Measurements from ENCODE around the gene CAPN15.
"Not testable (repeated sequence)": the region's sequence is repeated elsewhere in the genome, so short reads cannot be mapped to it uniquely, and the experiment has no call there.

CAPN15 gene

DNA sequence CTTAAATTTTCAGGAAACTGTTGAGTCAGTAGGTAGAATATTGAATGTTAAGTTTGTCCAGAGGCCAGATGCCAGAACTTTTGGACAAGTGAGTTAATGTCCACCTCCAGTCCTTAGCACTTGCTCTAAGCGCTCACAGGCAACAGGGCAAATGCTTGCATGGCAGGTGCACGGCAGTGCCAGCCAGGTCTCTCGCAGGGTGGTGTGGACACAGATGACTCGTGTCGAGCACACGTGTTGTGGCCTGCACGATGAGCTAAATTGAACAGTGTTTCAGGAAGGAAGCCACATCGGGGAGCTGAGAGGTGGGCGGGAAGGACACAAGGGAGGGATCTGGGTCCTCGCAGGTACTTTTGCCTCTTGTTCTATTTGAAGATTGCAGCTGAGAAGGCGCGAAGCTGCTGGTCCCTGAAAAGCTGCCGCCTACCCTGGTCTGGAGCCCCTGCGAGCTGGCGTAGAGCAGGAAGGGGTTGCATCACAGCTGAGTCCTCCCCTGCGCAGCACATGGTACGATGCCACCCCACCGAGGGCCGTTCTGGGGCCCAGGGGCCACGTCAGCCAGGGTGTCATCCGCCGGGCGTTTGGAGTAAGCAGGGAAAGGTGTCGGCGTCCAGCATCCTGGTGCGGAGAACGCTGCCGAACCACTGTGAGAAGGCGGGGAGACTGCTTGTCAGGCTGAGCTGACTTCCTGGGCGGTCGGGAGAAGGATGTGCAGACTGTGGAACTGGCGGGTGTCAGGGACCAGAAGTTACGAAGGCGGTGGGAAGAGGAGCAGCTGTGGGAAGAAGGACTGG, 68.6 kb downstream of the CAPN15 start:
- H3K27me3 ChIP-seq (ENCODE audit: insufficient read depth, low read length): peaks cover 12% of the 10 kb centered on the region
- no peaks in the 10 kb centered on the region for H3K4me1 ChIP-seq (ENCODE audit: insufficient read depth, low read length)
- no peak overlapping the region for H3K27ac ChIP-seq (ENCODE audit: low read length)
- no peak overlapping the region for H3K4me3 ChIP-seq (ENCODE audit: low read length)
- no peaks in the 10 kb centered on the region for H3K36me3 ChIP-seq (ENCODE audit: insufficient read depth, low read depth, low read length)
- H3K9me3 ChIP-seq (ENCODE audit: insufficient read depth, low read depth, low read length): no peaks in the 10 kb centered on the region
- H3K9ac ChIP-seq (ENCODE audit: low read depth, low read length): no peak overlapping the region

DNA sequence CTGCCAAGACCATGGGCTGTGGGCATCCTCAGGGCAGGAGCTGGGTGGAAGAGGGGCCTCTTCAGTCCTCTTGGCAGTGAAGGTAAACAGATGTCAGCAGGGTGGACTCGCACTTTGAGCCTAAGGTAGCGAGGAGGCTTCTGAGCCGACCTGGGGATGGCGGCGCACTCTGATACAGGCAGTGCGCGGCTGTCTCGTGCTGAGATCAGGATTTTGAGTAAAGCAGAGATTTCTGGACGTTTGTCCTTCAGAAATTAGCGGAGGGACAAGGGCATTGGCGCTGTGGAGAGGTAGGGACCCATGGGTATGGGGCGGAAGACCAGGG, 69.2 kb downstream of the CAPN15 start:
- H3K4me3 ChIP-seq (ENCODE audit: low read length): no peak overlapping the region
- no peaks in the 10 kb centered on the region for H3K4me1 ChIP-seq (ENCODE audit: insufficient read depth, low read length)
- H3K27me3 ChIP-seq (ENCODE audit: insufficient read depth, low read length): peaks cover 7% of the 10 kb centered on the region; the same call in 1 of the 2 replicates
- no peaks in the 10 kb centered on the region for H3K9me3 ChIP-seq (ENCODE audit: insufficient read depth, low read depth, low read length)
- H3K36me3 ChIP-seq (ENCODE audit: insufficient read depth, low read depth, low read length): no peaks in the 10 kb centered on the region
- H3K27ac ChIP-seq (ENCODE audit: low read length): no peak overlapping the region
- no peak overlapping the region for H3K9ac ChIP-seq (ENCODE audit: low read depth, low read length)

DNA sequence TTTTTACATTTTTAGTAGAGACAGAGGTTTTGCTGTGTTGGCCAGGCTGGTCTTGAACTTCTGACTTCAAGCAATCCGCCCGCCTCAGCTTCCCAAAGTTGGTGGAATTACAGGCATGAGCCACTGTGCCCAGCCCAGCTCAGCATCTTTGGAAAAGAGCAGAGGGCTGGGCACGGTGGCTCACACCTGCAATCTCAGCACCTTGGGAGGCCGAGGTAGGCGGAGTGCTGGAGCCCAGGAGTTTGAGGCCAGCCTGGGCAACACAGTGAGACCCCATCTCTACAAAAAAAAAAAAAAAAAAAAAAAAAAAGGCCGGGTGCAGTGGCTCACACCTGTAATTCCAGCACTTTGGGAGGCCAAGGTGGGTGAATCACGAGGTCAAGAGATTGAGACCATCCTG, 70.1 kb downstream of the CAPN15 start:
- H3K9me3 ChIP-seq (ENCODE audit: insufficient read depth, low read depth, low read length); H3K27me3 ChIP-seq (ENCODE audit: insufficient read depth, low read length); H3K36me3 ChIP-seq (ENCODE audit: insufficient read depth, low read depth, low read length); H3K4me3 ChIP-seq (ENCODE audit: low read length); H3K27ac ChIP-seq (ENCODE audit: low read length); H3K9ac ChIP-seq (ENCODE audit: low read depth, low read length); H3K4me1 ChIP-seq (ENCODE audit: insufficient read depth, low read length): not testable (repeated sequence)

DNA sequence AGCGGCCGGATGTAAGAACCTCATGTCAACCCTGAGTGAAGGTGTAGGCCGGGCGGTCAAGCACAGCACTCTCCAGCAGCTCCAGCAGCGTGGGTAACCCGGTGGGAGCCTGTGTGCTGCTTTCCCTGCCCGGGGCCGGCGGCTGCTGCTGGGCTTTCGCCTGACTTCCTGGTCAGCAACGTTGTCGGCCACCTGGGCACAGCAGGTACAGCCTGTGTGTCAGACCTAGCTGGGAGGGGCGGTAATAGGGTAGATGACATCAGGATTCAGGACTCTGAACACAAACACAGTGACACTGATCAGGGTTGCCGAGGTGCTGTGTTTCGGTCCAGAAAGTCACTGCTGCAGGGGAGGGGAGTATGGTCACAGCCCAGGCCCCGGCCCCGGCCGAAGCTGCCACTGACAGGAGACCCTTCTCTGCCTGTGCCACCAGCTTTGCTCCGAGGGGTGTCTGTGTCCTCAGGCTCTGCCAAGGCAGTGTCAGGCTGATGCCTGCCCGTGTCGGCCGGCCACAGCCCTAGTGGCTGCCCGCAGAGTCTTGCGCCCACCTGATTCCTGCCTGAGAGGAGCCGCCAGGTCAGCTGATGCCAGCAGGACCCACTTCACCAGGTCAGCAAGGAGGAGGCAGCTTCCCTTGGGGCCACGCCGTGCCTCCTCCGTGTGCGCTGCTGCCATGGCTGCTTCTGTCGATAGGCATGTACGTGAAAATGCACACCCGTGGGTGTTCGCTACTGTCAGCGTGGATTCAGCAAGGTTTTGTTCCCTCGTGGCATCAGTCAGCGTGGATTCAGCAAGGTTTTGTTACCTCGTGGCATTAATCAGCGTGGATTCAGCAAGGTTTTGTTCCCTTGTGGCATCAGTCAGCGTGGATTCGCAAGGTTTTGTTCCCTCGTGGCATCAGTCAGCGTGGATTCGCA, 71.6 kb downstream of the CAPN15 start:
- H3K27me3 ChIP-seq (ENCODE audit: insufficient read depth, low read length): no peaks in the 10 kb centered on the region; the same call in 1 of the 2 replicates
- no peak overlapping the region for H3K4me3 ChIP-seq (ENCODE audit: low read length)
- no peak overlapping the region for H3K27ac ChIP-seq (ENCODE audit: low read length)
- H3K4me1 ChIP-seq (ENCODE audit: insufficient read depth, low read length): no peaks in the 10 kb centered on the region
- no peak overlapping the region for H3K9ac ChIP-seq (ENCODE audit: low read depth, low read length)
- no peaks in the 10 kb centered on the region for H3K36me3 ChIP-seq (ENCODE audit: insufficient read depth, low read depth, low read length)
- no peaks in the 10 kb centered on the region for H3K9me3 ChIP-seq (ENCODE audit: insufficient read depth, low read depth, low read length)

DNA sequence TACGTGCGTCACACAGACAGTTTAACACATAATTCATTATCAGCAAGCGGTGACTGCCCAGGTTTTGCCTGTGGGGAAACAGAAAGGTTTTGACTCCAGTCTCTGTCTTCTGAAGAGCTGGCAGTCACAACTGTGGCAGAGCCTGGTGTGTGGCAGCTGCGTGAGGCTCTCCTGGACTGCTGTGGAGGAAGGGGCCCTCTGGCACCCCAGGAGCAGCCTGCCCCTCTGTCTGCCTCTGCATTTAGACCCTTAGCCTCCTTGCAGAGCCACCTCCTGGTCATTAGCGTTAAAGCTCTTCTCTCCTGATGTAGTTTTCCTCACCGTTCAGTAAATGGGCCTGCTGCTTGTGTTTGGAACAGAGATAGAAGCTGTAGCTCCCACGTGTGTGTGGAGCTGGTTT, 73.3 kb downstream of the CAPN15 start:
- Histone ChIP-seq H3K4me1 (ENCODE audit: insufficient read depth, low read length) (no peaks in the 10 kb centered on the region), H3K27ac (ENCODE audit: low read length) (no peak overlapping the region), H3K9ac (ENCODE audit: low read depth, low read length) (no peak overlapping the region), H3K4me3 (ENCODE audit: low read length) (no peak overlapping the region), H3K9me3 (ENCODE audit: insufficient read depth, low read depth, low read length) (peaks cover 7% of the 10 kb centered on the region), H3K36me3 (ENCODE audit: insufficient read depth, low read depth, low read length) (no peaks in the 10 kb centered on the region), H3K27me3 (ENCODE audit: insufficient read depth, low read length) (no peaks in the 10 kb centered on the region)

GRCh38 chr16:603933-604332, 76.4 kb downstream of the CAPN15 start:
- H3K36me3 ChIP-seq (ENCODE audit: insufficient read depth, low read depth, low read length): no peaks in the 10 kb centered on the region
- peaks cover 7% of the 10 kb centered on the region for H3K9me3 ChIP-seq (ENCODE audit: insufficient read depth, low read depth, low read length)
- no peak overlapping the region for H3K27ac ChIP-seq (ENCODE audit: low read length)
- H3K4me3 ChIP-seq (ENCODE audit: low read length): no peak overlapping the region
- H3K9ac ChIP-seq (ENCODE audit: low read depth, low read length): no peak overlapping the region
- no peaks in the 10 kb centered on the region for H3K27me3 ChIP-seq (ENCODE audit: insufficient read depth, low read length)
- H3K4me1 ChIP-seq (ENCODE audit: insufficient read depth, low read length): no peaks in the 10 kb centered on the region

Measured in iPS-20b (cell line).